GM12865 (cell line): Measurements from ENCODE around the gene RAET1E.
"Not testable (repeated sequence)": the region's sequence is repeated elsewhere in the genome, so short reads cannot be mapped to it uniquely, and the experiment has no call there.

Experiments
- DNase-seq: peaks from one replicate; pipeline ENCODE4 v3.0.0; 2010; ENCODE audit warnings: low read depth
- H3K4me3 ChIP-seq: 2 replicates; pipeline ENCODE4 v1.5.1; 2011; ENCODE audit warnings: mild to moderate bottlenecking, low read depth, low read length, control low read depth
- TF ChIP-seq, protein P1 (sequence below): IDR thresholded peaks from 2 replicates; pipeline ENCODE4 v1.5.1; 2011; ENCODE audit warnings: low read length, control low read depth, low read depth, inconsistent platforms; ENCODE audit not compliant: insufficient read depth; ENCODE audit errors: missing control alignments

Gene RAET1E

DNA sequence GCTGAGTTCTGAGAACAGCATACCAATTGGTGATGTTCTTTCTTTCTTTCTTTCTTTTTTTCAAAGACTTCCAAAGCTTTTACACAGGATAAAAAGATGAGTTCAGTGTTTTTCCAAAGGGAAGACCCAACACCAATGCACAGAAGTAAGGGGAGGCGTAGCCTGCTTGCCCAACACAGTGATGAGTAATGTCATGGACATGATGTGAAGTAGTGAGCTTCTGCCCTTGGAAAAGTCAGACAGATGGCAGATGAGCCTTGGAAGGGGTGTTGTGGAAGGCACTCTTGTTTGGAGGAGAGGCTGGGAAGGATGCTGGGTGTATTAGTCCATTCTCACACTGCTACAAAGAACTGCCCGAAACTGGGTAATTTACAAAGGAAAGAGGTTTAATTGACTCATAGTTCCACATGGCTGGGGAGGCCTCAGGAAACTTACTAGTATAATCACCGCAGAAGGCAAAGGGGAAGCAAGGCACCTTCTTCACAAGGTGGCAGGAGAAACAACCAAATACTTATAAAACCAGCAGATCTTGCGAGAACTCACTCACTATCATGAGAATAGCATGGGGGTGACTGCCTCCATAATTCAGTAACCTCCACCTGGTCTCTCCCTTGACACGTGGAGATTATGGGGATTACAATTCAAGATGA lies 46.3 kb downstream of the RAET1E start:
- no peak for DNase-seq
- H3K4me3 ChIP-seq: no peak overlapping the region
- TF ChIP-seq, protein P1, sequence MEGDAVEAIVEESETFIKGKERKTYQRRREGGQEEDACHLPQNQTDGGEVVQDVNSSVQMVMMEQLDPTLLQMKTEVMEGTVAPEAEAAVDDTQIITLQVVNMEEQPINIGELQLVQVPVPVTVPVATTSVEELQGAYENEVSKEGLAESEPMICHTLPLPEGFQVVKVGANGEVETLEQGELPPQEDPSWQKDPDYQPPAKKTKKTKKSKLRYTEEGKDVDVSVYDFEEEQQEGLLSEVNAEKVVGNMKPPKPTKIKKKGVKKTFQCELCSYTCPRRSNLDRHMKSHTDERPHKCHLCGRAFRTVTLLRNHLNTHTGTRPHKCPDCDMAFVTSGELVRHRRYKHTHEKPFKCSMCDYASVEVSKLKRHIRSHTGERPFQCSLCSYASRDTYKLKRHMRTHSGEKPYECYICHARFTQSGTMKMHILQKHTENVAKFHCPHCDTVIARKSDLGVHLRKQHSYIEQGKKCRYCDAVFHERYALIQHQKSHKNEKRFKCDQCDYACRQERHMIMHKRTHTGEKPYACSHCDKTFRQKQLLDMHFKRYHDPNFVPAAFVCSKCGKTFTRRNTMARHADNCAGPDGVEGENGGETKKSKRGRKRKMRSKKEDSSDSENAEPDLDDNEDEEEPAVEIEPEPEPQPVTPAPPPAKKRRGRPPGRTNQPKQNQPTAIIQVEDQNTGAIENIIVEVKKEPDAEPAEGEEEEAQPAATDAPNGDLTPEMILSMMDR: no peak

DNA sequence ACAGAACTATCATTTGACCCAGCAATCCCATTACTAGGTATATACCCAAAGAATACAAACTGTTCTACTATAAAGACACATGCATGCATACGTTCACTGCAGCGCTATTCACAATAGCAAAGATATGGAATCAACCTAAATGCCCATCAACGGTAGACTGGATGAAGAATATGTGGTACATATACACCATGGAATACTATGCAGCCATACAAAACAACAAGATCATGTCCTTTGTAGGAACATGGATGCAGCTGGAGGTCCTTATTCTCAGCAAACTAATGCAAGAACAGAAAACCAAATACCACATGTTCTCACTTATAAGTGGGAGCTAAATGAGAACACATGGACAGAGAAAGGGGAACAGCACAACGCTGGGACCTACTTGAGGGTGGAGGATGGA lies 49.6 kb downstream of the RAET1E start:
- DNase-seq, H3K4me3 ChIP-seq: not testable (repeated sequence)
